HG03521 (cell line): ENCODE results near the gene LPCAT4.
"Not testable (repeated sequence)": the region's sequence is repeated elsewhere in the genome, so short reads cannot be mapped to it uniquely, and the experiment has no call there.

Experiments used
- ATAC-seq: cut with Tn5 transposase; IDR thresholded peaks from one replicate; pipeline ENCODE4 v1.9.1; 2021; ENCODE audit warnings: mild to moderate bottlenecking, moderate library complexity; ENCODE audit not compliant: unreplicated experiment

Gene LPCAT4

GRCh38 chr15:34367101-34368081, at the start of gene LPCAT4:
LPCAT4 (minus strand) TSS chr15:34367196; CDS start chr15:34367100, 96 bp downstream.
- peak; percentile 79 for ATAC-seq

DNA sequence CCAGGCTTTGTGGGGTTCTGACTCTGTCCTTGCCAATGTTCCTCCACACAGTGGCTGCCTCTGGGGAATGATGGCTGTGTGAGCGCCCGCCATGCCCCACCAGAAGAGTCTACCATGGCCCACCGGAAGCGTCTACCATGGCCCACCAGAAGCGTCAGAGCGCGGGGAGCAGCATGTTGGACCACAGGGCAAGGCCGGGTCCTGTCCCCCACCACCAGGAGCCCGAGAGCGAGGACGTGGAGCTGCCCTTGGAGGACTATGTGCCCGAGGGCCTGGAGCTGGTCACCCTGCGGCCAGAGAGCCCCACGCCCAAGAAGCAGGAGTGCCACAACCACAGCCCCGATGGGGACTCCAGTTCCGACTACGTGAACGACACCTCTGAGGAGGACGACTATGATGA, 42.5 kb upstream of the LPCAT4 start:
- ATAC-seq, result not testable (repeated sequence)

- not testable (repeated sequence) for ATAC-seq
Observed at GRCh38 chr15:34408973-34409372, 42.0 kb upstream of the LPCAT4 start.

- ATAC-seq, result not testable (repeated sequence)
Observed at GRCh38 chr15:34403899-34404298, 36.9 kb upstream of the LPCAT4 start.

DNA sequence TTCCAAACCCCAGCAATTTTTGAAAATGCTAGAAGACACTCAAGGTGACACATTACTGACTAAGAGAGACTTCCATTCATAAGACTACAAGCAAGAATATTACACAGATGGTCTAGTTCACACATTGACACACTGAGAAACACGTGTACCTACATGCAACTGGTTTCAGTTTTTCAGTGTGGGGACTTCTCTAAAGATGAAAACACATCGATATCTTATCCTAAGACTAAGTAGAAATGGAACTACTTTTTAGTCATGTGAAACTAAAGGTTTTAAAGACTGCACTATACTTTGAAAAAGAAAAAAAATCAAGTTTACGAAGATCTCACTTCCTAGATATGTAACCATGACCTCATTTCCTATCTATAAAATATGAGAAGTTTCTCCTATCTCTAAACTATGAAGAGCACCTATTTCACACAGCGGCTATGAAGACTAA, 36.2 kb upstream of the LPCAT4 start:
- ATAC-seq, result not testable (repeated sequence)

GRCh38 chr15:34397637-34398259, 30.8 kb upstream of the LPCAT4 start:
- ATAC-seq, result not testable (repeated sequence)

DNA sequence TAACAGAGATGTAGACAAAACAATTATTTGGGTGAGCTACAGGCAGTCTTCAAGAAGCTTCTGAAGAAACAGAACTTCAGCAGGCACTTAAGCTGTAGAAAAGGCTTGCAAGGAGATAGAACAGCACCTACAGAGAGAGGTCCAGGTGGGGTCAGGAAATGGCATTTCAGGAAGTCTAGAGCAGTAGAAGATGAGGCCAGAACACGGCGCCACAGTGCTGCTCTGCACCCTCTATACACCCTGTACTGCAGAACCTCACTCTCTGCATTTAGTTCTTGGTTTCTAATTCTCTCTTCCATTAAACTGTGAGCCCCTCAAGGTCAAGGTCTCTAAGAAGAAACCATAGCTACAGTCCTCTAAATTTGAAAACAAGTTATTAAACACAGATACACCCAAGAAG, 26.0 kb upstream of the LPCAT4 start:
- ATAC-seq, result not testable (repeated sequence)

- not testable (repeated sequence) for ATAC-seq
Observed at GRCh38 chr15:34389594-34390086, 22.6 kb upstream of the LPCAT4 start.

GRCh38 chr15:34381829-34382521, 15.0 kb upstream of the LPCAT4 start:
- ATAC-seq, result not testable (repeated sequence)

- ATAC-seq, result not testable (repeated sequence)
Observed at GRCh38 chr15:34380491-34380890, 13.5 kb upstream of the LPCAT4 start.

GRCh38 chr15:34376856-34377255, 9.9 kb upstream of the LPCAT4 start:
- no peak for ATAC-seq

DNA sequence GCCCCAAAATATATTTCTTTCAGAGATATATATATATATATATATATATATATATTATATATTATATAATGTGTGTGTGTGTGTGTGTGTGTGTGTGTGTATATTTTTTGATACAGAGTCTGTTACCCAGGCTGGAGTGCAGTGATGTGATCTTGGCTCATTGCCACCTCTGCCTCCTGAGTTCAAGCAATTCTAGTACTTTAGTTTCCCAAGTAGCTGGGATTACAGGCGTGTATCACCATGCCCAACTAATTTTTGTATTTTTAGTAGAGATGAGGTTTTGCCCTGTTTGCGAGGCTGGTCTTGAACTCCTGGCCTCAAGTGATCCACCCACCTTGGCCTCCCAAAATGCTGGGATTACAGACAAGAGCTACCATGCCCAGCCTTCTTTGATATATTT, 8.5 kb upstream of the LPCAT4 start:
- not testable (repeated sequence) for ATAC-seq

DNA sequence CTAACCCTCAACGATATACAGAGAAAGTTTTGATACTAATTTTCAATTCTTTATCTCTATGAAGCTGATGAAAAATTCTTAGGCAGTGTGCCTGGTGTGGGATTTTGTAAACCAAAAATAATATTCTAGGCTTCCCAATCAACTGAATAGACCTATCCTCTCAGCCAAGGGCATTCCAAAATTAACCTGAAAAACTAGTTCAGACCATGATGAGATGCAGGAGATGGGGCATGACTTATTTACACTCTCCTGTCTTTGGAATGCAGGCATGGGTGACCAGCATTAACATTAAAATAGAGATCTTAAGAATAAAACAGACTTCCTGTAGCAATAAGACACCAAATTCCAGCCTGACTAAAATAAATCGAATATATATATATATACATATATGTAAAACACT, 7.8 kb upstream of the LPCAT4 start:
- no peak for ATAC-seq

DNA sequence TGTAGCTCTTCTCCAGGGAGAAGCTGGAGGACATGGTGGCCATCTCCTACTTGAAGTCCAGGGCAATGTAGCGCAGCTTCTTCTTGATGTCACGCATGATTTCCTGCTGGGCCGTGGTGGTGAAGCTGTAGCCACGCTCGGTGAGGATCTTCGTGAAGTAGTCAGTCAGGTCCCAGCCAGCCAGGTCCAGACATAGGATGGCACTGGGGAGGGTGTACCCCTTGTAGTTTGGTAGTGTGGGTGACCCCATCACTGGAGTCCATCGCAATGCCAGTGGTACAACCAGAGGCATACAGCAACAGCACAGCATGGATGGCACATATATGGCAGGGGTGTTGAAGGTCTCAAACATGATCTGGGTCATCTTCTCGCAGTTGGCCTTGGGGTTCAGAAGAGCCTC, 7.0 kb upstream of the LPCAT4 start:
- no peak for ATAC-seq

- no peak for ATAC-seq
Observed at GRCh38 chr15:34370643-34371042, 3.6 kb upstream of the LPCAT4 start.

- ATAC-seq, result no peak
Observed at GRCh38 chr15:34370129-34370528, 3.1 kb upstream of the LPCAT4 start.

- ATAC-seq, result no peak
Observed at GRCh38 chr15:34366271-34367065, 528 bp downstream of the LPCAT4 start.

DNA sequence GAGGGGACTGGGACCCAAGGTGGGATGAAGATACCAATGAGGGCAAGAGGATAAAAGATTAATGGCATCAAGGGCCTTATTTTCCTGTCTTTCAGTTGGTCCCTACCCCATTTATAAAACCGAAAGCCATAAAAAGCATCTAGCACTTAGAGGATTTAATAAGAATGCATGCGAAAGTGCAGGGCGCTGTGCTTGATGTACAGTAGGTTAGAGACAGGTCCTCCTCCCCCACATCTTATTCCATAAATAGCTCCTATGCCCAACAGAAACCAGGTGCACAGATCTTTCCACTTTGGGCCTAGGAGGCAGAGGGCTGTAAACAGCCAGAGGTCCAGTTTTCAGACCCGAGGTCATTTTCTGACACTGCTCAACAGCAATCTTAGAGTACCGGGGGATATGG, 1.2 kb downstream of the LPCAT4 start:
- no peak for ATAC-seq

GRCh38 chr15:34365091-34365825, 1.7 kb downstream of the LPCAT4 start:
- ATAC-seq, result no peak

- ATAC-seq, result no peak
Observed at GRCh38 chr15:34364041-34364440, 3.0 kb downstream of the LPCAT4 start.
